Measurements from ENCODE around the gene CNR2.

GRCh38 chr1:23915466-23915865 lies 2.3 kb upstream of the CNR2 start:
- no peak for TF ChIP-seq KDM1A (IDR thresholded peaks at IDR 0.05; ENCODE audit: low read depth)
- TF ChIP-seq CEBPB (IDR thresholded peaks at IDR 0.05) = no peak
- TF ChIP-seq, protein P1, sequence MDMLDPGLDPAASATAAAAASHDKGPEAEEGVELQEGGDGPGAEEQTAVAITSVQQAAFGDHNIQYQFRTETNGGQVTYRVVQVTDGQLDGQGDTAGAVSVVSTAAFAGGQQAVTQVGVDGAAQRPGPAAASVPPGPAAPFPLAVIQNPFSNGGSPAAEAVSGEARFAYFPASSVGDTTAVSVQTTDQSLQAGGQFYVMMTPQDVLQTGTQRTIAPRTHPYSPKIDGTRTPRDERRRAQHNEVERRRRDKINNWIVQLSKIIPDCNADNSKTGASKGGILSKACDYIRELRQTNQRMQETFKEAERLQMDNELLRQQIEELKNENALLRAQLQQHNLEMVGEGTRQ (IDR thresholded peaks at IDR 0.05) = no peak
- TF ChIP-seq MAX (IDR thresholded peaks at IDR 0.05) = no peak
- TF ChIP-seq, protein P2, sequence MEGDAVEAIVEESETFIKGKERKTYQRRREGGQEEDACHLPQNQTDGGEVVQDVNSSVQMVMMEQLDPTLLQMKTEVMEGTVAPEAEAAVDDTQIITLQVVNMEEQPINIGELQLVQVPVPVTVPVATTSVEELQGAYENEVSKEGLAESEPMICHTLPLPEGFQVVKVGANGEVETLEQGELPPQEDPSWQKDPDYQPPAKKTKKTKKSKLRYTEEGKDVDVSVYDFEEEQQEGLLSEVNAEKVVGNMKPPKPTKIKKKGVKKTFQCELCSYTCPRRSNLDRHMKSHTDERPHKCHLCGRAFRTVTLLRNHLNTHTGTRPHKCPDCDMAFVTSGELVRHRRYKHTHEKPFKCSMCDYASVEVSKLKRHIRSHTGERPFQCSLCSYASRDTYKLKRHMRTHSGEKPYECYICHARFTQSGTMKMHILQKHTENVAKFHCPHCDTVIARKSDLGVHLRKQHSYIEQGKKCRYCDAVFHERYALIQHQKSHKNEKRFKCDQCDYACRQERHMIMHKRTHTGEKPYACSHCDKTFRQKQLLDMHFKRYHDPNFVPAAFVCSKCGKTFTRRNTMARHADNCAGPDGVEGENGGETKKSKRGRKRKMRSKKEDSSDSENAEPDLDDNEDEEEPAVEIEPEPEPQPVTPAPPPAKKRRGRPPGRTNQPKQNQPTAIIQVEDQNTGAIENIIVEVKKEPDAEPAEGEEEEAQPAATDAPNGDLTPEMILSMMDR (IDR thresholded peaks at IDR 0.05) = no peak
- TF ChIP-seq POLR2A (IDR thresholded peaks at IDR 0.05; ENCODE audit: low read length) = no peak
- TF ChIP-seq SREBF2 (IDR thresholded peaks at IDR 0.05) = no peak
- TF ChIP-seq, protein P3, sequence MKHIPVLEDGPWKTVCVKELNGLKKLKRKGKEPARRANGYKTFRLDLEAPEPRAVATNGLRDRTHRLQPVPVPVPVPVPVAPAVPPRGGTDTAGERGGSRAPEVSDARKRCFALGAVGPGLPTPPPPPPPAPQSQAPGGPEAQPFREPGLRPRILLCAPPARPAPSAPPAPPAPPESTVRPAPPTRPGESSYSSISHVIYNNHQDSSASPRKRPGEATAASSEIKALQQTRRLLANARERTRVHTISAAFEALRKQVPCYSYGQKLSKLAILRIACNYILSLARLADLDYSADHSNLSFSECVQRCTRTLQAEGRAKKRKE (CRISPR knock-in tag; IDR thresholded peaks at IDR 0.05; ENCODE audit: low read depth) = no peak
- no peak for TF ChIP-seq MAFK (IDR thresholded peaks at IDR 0.05; ENCODE audit: partially characterized antibody)

All from A549 (cell line).